Activated CD8-positive, alpha-beta memory T cell treated with anti-CD3 and anti-CD28 coated beads, Interleukin-2, amount 10 ng/mL, durations not matched to agents 7 days and 5 days (primary cell): ENCODE results near the gene PEX7. TPM values are rescaled to one million over a fixed set of nuclear protein-coding genes. Genes with fewer than 3 reads are reported as not detected.
"Not testable (repeated sequence)": the region's sequence is repeated elsewhere in the genome, so short reads cannot be mapped to it uniquely, and the experiment has no call there.

ENCODE experiments used
- ATAC-seq: fragments of 150-1000 bp; cut with Tn5 transposase; one replicate; pipeline ENCODE4 v1.10.0; 2021; ENCODE audit warnings: moderate library complexity
- CTCF ChIA-PET: fragments of 350-600 bp; sonication (Branson Sonifier 250); formaldehyde crosslinking; loops from one replicate; lab custom pipeline; 2021; ENCODE audit warnings: antibody characterized with exemption; lab: Charles Lee
- DNase-seq: peaks from one replicate; pipeline ENCODE4 v3.0.0-alpha.2; 2020
- H3K27ac Mint-ChIP-seq: one replicate; pipeline ENCODE4 v1.8.0; 2021; ENCODE audit warnings: mild to moderate bottlenecking, mixed read lengths
- H3K27me3 Mint-ChIP-seq: one replicate; pipeline ENCODE4 v1.8.0; 2021; ENCODE audit warnings: mixed read lengths
- H3K36me3 Mint-ChIP-seq: one replicate; pipeline ENCODE4 v1.8.0; 2021; ENCODE audit warnings: mild to moderate bottlenecking, mixed read lengths
- H3K4me1 Mint-ChIP-seq: one replicate; pipeline ENCODE4 v1.8.0; 2021; ENCODE audit warnings: mixed read lengths
- H3K4me3 Mint-ChIP-seq: one replicate; pipeline ENCODE4 v1.8.0; 2021; ENCODE audit warnings: mild to moderate bottlenecking, moderate library complexity, mixed read lengths
- H3K9me3 Mint-ChIP-seq: one replicate; pipeline ENCODE4 v1.8.0; 2022; ENCODE audit warnings: low read depth, mixed read lengths
- total RNA-seq, 2 experiments: library from RNA; stranded (reverse); gene quantifications; one replicate each; pipeline ENCODE4 v1.2.3, GENCODE V29; 2021

Gene PEX7
- total RNA-seq, 2 experiments from 2014 or later: 3.5 TPM

DNA sequence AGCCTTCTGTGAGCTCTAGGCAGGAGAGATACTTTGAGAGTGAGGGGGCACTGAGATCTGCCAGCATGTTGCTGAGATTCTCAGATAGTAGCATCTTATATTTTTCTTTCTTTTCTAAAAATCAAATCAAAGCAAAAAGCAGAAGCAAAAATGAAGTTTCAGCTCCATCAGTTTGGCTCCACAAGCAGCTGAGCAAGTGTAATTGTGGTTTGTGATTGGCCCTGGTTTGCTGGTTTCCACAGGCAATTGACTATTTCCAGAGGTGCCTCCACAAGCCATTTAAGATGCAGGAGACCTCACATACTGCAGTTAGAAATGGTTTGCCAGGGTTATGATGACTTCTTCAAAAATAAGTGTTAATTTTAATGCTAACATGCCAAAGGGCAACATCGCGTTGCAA is 104.0 kb downstream of the PEX7 start:
- ATAC-seq (no peak), DNase-seq (no peak)
- Mint-ChIP-seq H3K4me1 (peaks cover 10% of the 10 kb centered on the region), H3K4me3 (no peak overlapping the region), H3K27me3 (peaks cover 38% of the 10 kb centered on the region), H3K9me3 (no peaks in the 10 kb centered on the region), H3K36me3 (no peaks in the 10 kb centered on the region), H3K27ac (no peak overlapping the region)
- CTCF ChIA-PET: no interaction called here

DNA sequence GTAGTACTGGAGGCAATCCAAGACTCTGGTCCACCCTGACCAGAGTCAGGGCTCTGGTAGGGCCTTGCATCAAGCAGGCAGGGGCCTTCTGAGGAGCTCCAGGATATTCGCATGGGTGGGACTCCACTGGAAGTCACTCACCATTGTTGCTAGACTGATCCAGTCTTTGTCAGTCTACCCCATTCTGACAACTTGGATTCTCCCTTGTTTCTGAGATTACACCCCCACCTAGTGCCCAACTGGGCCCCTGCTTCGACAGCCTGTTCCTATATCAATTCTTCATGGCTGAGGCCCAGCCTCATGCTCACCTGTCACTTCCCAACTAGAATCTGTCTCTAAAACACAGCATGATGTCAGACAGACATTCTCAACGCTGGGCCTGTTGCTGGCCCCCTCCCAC is 104.9 kb downstream of the PEX7 start:
- Mint-ChIP-seq H3K4me3 (no peak overlapping the region), H3K27ac (no peak overlapping the region), H3K9me3 (no peaks in the 10 kb centered on the region), H3K27me3 (peaks cover 33% of the 10 kb centered on the region), H3K36me3 (no peaks in the 10 kb centered on the region), H3K4me1 (peaks cover 10% of the 10 kb centered on the region)
- ATAC-seq (no peak), DNase-seq (no peak)
- CTCF ChIA-PET: no interaction called here

DNA sequence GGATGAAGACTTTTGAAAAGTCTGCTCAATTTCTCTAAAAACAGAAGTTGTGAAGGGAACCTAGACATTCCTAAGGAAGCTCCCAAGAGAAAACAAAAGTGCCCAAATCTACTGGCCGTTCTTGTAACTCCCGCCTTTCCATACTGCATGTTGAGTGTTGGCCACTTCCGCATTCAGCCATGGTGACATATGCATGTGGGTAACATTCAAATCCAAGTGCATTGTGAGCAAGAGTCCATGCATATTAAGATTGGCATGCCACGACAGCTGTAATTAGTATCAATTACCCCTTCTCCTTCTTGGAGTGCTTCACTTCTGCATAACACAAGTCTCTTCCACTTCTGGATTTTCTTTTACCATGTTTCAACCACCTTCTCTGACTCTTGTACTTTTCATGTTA is 108.1 kb downstream of the PEX7 start:
- peaks cover 25% of the 10 kb centered on the region for H3K27me3 Mint-ChIP-seq
- ATAC-seq (no peak), DNase-seq (no peak)
- no peaks in the 10 kb centered on the region for H3K36me3 Mint-ChIP-seq
- no peaks in the 10 kb centered on the region for H3K4me1 Mint-ChIP-seq
- H3K27ac Mint-ChIP-seq: no peak overlapping the region
- H3K4me3 Mint-ChIP-seq: no peak overlapping the region
- CTCF ChIA-PET: no interaction called here
- no peaks in the 10 kb centered on the region for H3K9me3 Mint-ChIP-seq

DNA sequence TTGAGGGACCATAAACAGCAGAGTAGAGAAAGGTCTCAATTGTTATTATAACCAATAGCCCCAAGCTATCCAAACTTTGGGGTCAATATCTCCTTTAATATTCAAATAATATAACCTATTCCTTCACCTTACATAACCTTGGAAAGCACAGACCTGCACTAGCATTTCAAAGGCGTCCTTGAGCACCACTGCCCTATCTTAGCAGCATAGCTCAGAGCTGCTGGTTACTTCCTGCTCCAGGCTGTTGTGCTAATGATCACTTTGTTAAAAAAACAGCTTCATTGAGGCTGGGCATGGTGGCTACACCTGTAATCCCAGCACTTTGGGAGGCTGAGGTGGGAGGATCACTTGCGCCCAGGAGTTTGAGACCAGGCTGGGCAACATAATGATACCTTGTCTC is 110.2 kb downstream of the PEX7 start:
- Mint-ChIP-seq H3K4me3 (no peak overlapping the region), H3K27me3 (peaks cover 33% of the 10 kb centered on the region), H3K36me3 (no peaks in the 10 kb centered on the region), H3K4me1 (no peaks in the 10 kb centered on the region), H3K9me3 (no peaks in the 10 kb centered on the region), H3K27ac (no peak overlapping the region)
- ATAC-seq (no peak), DNase-seq (no peak)
- CTCF ChIA-PET: no interaction called here

DNA sequence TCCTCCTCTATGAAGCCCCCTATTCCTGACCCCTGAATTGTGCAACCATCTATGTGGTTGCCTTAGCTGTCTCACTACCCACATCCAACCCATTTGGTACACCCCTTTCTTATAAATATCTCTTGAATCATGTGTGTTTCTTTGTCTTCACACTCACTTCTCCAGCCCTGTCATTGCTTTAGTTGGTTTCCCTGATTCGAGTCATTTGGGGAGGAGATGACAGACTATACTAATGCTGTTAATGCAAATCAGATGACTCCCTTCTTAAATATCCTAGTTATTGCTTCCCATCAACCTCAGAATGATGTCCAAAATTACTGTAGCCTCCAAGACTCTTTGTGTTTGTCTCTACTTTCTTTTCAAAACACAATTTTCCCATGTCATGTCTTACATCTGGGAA is 122.7 kb downstream of the PEX7 start:
- Mint-ChIP-seq H3K27ac (no peak overlapping the region), H3K27me3 (peaks cover 20% of the 10 kb centered on the region), H3K9me3 (peaks cover 9% of the 10 kb centered on the region), H3K36me3 (peaks cover 3% of the 10 kb centered on the region), H3K4me1 (no peaks in the 10 kb centered on the region), H3K4me3 (no peak overlapping the region)
- ATAC-seq: no peak
- CTCF ChIA-PET: no interaction called here
- no peak for DNase-seq

DNA sequence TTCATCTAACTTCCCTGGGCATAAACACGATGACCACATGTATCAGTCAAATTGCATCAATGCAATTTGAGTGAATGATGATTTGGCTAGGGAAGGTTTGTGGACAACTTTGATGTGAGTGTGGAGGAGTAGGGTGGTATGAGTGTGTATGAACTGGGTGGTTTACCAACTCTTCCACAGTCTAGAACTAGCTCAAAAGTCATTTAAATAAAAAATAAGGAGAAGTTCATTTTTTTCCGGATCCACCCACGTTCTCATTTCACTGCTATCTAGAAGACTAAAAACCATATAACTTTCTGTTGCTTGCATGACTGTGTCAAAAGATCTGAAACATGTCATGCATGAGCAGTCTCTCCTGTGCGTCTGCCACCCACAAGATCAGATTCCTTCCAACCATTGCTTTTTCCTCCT is 123.3 kb downstream of the PEX7 start:
- CTCF ChIA-PET: no interaction called here
- ATAC-seq (no peak), DNase-seq (no peak)
- H3K36me3 Mint-ChIP-seq: peaks cover 3% of the 10 kb centered on the region
- H3K27me3 Mint-ChIP-seq: peaks cover 20% of the 10 kb centered on the region
- peaks cover 9% of the 10 kb centered on the region for H3K9me3 Mint-ChIP-seq
- no peak overlapping the region for H3K4me3 Mint-ChIP-seq
- H3K27ac Mint-ChIP-seq: no peak overlapping the region
- H3K4me1 Mint-ChIP-seq: no peaks in the 10 kb centered on the region

DNA sequence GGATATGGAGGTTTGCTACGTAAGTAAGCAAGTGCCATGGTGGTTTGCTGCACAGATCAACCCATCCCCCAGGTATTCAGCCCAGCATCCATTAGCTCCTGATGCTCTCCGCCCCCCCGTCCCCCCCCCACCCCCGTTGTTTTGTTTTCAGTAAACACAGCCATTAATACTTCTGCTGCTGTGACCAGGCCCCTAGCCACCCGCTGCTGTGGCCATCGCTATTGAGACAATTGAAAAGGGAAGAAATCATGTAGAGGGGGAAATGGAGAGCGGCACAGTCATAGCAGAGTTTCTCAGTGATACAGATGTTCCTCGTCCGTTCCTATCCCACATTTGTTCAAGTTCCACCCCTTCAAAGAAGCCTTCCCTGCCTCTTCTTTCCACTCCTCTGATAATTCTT is 124.6 kb downstream of the PEX7 start:
- H3K27ac Mint-ChIP-seq: no peak overlapping the region
- H3K9me3 Mint-ChIP-seq: peaks cover 5% of the 10 kb centered on the region
- no peaks in the 10 kb centered on the region for H3K4me1 Mint-ChIP-seq
- no peak overlapping the region for H3K4me3 Mint-ChIP-seq
- ATAC-seq (no peak), DNase-seq (no peak)
- CTCF ChIA-PET: no interaction called here
- H3K36me3 Mint-ChIP-seq: no peaks in the 10 kb centered on the region
- H3K27me3 Mint-ChIP-seq: peaks cover 19% of the 10 kb centered on the region

DNA sequence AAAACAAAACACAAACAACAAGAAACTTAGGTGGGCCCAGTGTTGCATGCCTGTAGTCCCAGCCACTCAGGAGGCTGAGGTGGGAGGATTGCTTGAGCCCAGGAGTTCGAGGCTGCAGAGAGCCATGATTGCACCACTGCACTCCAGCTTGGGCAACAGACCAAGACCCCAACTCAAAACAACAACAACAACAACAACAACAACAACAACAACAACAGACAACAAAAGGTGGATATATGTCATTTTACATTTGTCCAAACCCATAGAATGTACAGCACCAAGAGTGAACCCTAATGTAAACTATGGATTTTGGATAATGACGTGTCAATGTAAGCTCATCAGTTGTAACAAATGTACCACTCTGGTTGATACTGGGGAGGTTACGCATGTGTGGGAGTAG is 127.6 kb downstream of the PEX7 start:
- peaks cover 18% of the 10 kb centered on the region for H3K27me3 Mint-ChIP-seq
- ATAC-seq, H3K27ac Mint-ChIP-seq, H3K36me3 Mint-ChIP-seq, H3K4me3 Mint-ChIP-seq, H3K9me3 Mint-ChIP-seq, H3K4me1 Mint-ChIP-seq, DNase-seq, CTCF ChIA-PET: not testable (repeated sequence)

DNA sequence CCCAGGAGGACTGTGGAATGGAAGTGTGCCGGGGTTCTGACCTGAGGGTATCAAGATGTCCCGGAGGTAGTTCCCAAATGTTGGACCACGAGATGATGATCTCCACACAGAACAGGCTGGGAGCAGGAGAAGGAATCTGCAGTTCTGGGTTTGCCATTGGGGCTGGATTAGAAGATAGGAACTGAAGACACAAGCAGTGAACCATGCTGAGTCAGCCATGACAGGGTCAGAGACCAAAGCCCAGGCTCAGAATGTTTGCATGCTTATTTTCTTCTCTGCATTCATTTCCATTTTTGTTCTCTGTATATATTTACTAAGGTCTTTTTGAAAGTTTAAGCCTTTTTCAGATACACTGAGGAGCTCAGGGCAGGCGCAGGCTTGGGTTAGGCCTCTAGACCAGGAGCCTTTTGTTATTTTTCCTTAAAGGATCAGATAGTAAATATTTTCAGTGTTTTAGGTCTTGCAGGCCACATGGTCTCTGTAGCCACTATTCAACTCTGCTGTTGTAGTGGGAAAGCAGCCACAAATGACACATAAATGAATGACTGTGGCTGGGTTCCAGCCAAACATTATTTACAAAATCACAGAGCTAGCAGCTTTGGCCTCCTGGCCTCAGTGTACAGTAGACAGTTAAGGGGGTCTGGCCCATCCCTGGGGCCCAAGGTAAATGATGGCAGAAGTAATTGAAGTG is 128.2 kb downstream of the PEX7 start:
- Mint-ChIP-seq H3K27me3 (peaks cover 24% of the 10 kb centered on the region), H3K4me1 (no peaks in the 10 kb centered on the region), H3K9me3 (peaks cover 2% of the 10 kb centered on the region), H3K4me3 (no peak overlapping the region), H3K36me3 (no peaks in the 10 kb centered on the region), H3K27ac (no peak overlapping the region)
- CTCF ChIA-PET: no interaction called here
- ATAC-seq: no peak
- DNase-seq: no peak

DNA sequence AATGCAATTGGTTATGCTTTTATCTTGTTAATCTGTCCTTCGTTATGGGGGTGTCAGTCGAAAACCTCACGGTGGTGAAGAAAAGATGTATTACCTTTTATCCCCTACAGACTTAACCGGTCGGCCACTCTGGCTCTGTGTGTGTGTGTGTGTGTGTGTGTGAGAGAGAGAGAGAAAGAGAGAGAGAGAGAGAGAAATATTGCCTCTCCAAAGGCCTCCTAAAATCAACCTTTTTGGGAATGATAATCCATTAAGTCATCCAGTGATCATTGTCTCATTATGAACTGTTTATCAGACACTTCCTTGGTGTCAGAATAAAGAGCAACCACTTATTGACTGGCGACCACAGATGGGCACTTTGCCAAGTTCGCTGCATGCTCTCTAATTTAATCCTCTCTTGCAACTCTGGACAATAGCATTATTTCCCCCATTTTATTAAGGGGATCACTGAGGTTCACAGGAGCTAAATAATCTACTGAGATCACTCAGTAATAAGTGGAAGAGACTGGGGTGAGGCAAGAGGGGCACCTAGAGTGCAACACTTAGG is 130.4 kb downstream of the PEX7 start:
- H3K27ac Mint-ChIP-seq: no peak overlapping the region
- ATAC-seq (no peak), DNase-seq (no peak)
- H3K36me3 Mint-ChIP-seq: no peaks in the 10 kb centered on the region
- peaks cover 28% of the 10 kb centered on the region for H3K27me3 Mint-ChIP-seq
- CTCF ChIA-PET: no interaction called here
- no peak overlapping the region for H3K4me3 Mint-ChIP-seq
- peaks cover 6% of the 10 kb centered on the region for H3K4me1 Mint-ChIP-seq
- H3K9me3 Mint-ChIP-seq: peaks cover 2% of the 10 kb centered on the region

DNA sequence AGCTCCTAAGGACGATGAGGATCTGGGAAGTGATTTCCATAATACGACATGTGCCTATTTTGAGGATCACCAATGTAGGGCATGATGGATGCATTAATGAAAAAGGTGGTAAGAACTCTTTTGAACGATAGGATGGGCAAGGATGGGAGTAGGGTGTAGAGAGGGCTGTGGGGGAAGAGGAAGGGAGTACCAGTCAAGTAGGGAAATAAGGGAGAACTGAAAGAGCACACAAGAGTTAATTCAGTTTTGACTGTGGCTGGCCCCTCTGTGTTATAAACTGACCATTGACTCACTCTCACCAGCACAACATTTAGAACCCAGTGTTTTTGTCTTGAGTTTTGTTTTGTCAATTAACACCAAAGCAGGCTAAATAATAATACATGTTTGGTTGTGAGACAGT is 132.7 kb downstream of the PEX7 start:
- no peak overlapping the region for H3K27ac Mint-ChIP-seq
- H3K36me3 Mint-ChIP-seq: no peaks in the 10 kb centered on the region
- CTCF ChIA-PET: no interaction called here
- ATAC-seq: no peak
- no peak for DNase-seq
- peaks cover 33% of the 10 kb centered on the region for H3K27me3 Mint-ChIP-seq
- peaks cover 6% of the 10 kb centered on the region for H3K4me1 Mint-ChIP-seq
- no peak overlapping the region for H3K4me3 Mint-ChIP-seq
- H3K9me3 Mint-ChIP-seq: no peaks in the 10 kb centered on the region

DNA sequence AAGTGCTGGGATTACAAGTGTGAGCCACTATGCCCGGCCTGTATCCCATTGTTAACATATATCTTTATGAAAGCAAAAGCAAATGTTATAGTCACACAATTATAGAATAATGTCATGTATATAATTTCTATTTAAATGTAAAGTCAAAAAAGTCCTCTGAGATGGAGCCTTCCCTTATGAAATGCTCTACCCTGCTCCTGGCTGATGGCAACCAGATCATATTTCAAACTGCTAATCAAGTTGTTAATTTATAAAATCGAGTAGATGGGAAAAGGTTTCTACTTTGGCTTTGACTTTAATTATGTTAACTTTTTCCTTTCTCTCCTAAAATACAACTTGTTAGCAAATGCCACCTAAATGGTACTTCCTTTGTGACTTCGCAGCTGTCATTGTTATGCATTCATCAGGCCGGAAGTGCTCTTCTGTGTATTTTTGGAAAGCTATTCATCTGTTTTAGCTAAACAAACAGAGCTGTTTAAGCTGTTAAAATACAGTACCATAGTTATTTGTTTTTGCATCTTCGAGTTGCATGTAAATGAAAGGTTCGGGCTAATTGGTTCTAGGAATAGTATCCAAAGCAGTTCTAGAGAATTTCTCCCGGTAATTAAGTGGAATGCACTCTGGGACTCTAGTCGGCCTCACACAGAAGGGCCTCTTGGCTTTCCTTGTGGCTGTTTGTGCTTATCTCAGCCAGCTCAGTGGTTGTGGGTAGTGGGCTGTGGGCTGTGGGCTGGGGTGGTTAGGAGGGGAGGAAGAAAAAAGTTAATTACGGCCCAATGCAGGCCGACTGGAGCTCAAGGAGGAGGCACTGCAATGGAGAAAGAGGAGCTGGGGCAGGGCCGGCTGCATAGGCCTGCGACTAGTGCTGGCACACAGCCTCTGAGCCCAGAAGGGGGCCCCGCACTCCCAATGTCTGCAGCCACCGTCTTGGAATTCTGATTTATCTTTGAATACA is 134.5 kb downstream of the PEX7 start:
- DNase-seq (no peak), ATAC-seq (no peak)
- CTCF ChIA-PET: interaction anchor here (1.6 kb wide), 1 partner anchor 11 kb away, joined by 9 read pairs; no protein-coding TSS in a partner anchor
- Mint-ChIP-seq H3K4me1 (peaks cover 6% of the 10 kb centered on the region), H3K27ac (no peak overlapping the region), H3K9me3 (no peaks in the 10 kb centered on the region), H3K36me3 (no peaks in the 10 kb centered on the region), H3K27me3 (peaks cover 39% of the 10 kb centered on the region), H3K4me3 (no peak overlapping the region)

DNA sequence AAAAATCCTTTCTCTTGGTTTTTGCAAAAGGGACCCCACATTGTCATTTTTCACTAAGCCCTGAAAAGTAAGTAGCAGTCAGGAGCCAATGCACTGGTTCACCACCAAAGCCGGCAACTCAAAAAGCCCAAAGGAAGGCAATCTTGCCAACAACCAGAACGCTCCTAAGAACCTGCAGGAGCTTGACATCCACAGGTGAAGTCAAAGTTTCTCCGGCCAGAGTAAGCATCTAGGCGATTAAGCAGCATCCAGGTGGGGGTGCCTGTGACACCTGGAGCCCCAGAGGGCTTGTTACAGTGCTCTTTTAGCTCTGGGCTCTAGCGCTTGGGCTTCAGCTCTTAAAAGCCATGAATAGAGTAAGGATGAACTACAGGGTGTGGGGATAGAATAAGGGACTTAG is 135.8 kb downstream of the PEX7 start:
- CTCF ChIA-PET: interaction anchor here (1.0 kb wide), 1 partner anchor 62 kb away, joined by 3 read pairs; no protein-coding TSS in a partner anchor
- ATAC-seq (no peak), DNase-seq (no peak)
- Mint-ChIP-seq H3K4me1 (peaks cover 6% of the 10 kb centered on the region), H3K27me3 (peaks cover 38% of the 10 kb centered on the region), H3K36me3 (no peaks in the 10 kb centered on the region), H3K9me3 (no peaks in the 10 kb centered on the region), H3K27ac (no peak overlapping the region), H3K4me3 (no peak overlapping the region)
